SKM-1 treated with dmso at 0.1 percent for 144 hours (cell line): ENCODE data around the gene PSMD8.
"Not testable (repeated sequence)": the region's sequence is repeated elsewhere in the genome, so short reads cannot be mapped to it uniquely, and the experiment has no call there.

Experiments used
- DNase-seq: peaks from one replicate; lab custom pipeline; 2025; ENCODE audit not compliant: unreplicated experiment; lab: John Stamatoyannopoulos, UW

Gene PSMD8

GRCh38 chr19:38410407-38410806, 36.0 kb downstream of the PSMD8 start:
- DNase-seq, result not testable (repeated sequence)

- no peak for DNase-seq
Measured at GRCh38 chr19:38411041-38411712, 36.8 kb downstream of the PSMD8 start.

GRCh38 chr19:38411898-38412297, 37.5 kb downstream of the PSMD8 start:
- not testable (repeated sequence) for DNase-seq

- no peak for DNase-seq
Measured at GRCh38 chr19:38412491-38412890, 38.1 kb downstream of the PSMD8 start.

- no peak for DNase-seq
Measured at GRCh38 chr19:38412961-38413360, 38.6 kb downstream of the PSMD8 start.

GRCh38 chr19:38413416-38413815, 39.0 kb downstream of the PSMD8 start:
- DNase-seq, result no peak

- no peak for DNase-seq
Measured at GRCh38 chr19:38417146-38417543, 42.8 kb downstream of the PSMD8 start.

- no peak for DNase-seq
Measured at GRCh38 chr19:38417544-38418506, 43.5 kb downstream of the PSMD8 start.

- no peak for DNase-seq
Measured at GRCh38 chr19:38420935-38421334, 46.6 kb downstream of the PSMD8 start.

GRCh38 chr19:38421856-38422255, 47.5 kb downstream of the PSMD8 start:
- DNase-seq, result no peak

- DNase-seq, result no peak
Measured at GRCh38 chr19:38422438-38422837, 48.1 kb downstream of the PSMD8 start.

- DNase-seq, result no peak
Measured at GRCh38 chr19:38424272-38424671, 49.9 kb downstream of the PSMD8 start.

- DNase-seq, result no peak
Measured at GRCh38 chr19:38425222-38425809, 50.9 kb downstream of the PSMD8 start.

GRCh38 chr19:38425810-38426466, 51.6 kb downstream of the PSMD8 start, which contains the start of gene RASGRP4:
Gene RASGRP4 (minus strand): TSS chr19:38426219. CDS start chr19:38426091, 128 bp downstream.
- DNase-seq, result peak; percentile 84

GRCh38 chr19:38427035-38427677, 52.8 kb downstream of the PSMD8 start:
- not testable (repeated sequence) for DNase-seq

GRCh38 chr19:38429055-38429810, 54.9 kb downstream of the PSMD8 start:
- DNase-seq, result no peak

- DNase-seq, result no peak
Measured at GRCh38 chr19:38429811-38430156, 55.4 kb downstream of the PSMD8 start.

GRCh38 chr19:38430931-38431330, 56.6 kb downstream of the PSMD8 start:
- DNase-seq, result no peak

- no peak for DNase-seq
Measured at GRCh38 chr19:38433268-38433733, 58.9 kb downstream of the PSMD8 start, which contains the start of gene RYR1. Gene RYR1 (plus strand): TSS chr19:38433691. CDS start chr19:38433830, 139 bp downstream.
